NCI-H774 (cell line): ENCODE results near the gene SIRPG.
"Not testable (repeated sequence)": the region's sequence is repeated elsewhere in the genome, so short reads cannot be mapped to it uniquely, and the experiment has no call there.

Experiments
- DNase-seq: peaks from one replicate; lab custom pipeline; 2025; lab: John Stamatoyannopoulos, UW

Gene SIRPG

DNA sequence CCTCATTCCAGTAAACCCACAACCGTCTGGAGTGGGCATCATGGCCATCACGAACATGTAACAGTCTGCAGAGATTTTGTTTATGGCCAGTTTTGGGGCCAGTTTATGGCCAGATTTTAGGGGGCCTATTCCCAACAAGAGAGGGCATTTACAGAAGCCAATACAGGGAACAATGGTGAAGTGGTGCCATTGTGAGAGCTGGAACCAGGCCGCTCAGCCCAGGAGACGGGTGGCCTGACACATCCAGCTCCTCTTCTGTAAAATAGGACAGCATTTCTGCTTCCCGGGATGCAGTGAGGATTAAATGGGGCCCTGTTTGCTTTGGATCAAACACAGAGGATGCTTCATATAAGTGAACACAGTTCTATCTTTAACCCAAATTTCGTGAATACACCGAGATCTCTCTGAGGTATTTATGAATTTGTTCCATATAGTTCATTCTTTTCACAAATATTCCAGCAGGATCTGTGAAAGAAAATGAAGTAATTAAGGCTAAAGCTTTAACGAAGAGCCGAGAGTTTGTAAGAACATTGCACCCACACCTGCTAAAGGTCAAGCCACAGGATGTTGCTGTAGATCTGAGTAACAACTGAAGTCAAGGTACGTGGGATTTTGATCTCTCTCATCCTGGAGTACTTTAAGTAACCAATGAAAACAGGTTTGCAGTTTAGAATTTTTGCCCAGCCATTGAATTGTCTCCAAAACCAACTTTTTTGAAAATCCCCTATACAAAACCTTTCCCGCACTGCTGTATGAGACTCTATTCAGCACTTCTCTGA lies 14.5 kb upstream of the SIRPG start:
- no peak for DNase-seq

DNA sequence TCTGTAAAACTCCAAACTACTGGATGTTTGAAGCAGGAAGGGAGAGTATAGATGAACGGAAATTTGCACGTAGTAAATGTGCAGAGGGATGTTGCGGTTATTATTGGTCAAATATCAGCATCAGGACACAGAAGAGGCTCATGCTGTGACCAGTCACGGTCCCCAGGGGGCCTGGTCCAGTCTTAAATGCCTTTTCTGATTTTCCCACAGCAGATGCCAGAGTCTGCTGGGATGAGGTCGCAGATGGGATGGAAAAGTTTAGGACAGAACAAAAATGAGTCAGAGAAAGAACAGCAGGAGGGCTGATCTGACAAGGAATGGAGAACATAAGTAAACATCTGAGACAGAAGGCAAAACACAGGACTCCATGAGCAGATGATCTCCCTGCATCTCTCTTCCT lies 11.7 kb upstream of the SIRPG start:
- DNase-seq, result no peak

DNA sequence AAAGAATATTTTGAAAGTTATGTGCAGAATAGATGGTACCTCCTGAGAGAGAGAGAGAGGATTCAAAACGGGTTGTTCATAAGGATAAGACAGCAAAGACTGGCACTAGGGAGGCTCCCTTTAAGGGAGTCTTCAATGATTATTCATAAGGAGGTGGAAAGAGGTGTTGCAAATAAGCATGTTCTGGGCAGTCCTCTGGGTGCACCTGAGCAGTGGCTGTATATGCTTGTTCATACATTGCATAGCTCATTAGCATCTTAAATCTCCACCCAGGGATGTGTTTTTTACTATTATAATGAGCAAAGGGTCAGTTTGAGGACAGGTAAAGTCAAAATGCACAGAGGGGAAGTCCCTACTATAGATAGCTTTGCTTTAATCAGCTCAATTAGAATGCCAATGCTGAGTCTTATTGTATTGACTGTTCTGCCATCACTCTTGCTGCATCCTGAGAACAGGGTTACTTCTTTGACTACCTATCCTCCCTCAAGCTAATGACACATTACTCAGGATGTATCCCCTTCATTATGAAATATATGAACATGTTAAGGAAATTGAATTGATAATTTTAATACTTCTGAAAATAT lies 10.0 kb upstream of the SIRPG start:
- DNase-seq, result no peak

DNA sequence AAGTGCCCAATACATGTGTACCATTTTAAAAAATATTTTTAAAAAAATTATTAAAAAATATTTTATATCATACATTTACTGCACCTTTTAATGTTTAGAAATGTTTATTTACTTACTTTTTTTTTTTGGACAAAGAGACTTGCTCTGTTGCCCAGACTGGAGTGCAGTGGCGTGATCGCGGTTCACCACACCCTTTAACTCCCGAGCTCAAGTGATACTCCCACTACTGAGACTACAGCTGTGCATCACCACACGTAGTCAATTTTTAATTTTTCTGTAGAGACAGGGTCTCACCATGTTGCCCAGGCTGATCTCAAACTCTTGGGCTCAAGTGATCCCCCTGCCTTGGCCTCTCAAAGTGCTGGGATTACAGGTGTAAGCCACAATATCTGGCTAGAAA lies 9.2 kb upstream of the SIRPG start:
- DNase-seq, result no peak

DNA sequence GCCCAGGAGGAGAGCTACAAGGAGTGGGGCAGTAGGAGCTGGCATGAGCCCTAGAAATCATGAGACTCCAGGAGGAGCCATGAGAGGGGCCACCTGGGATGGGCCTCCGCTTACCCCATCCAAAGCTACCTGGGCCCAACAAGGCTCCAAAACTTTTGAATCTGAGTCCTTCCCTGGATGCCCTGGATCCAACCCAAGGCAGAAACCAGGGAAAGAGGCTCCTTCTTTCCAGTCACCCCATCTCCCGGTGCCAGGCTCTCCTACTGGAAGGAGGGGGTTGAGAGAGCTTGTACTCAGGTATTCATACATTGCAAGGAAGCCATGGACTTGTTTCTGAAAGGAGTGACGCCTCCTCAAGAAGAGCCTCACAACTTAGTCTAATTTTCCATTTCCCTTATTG lies 7.8 kb upstream of the SIRPG start:
- no peak for DNase-seq

DNA sequence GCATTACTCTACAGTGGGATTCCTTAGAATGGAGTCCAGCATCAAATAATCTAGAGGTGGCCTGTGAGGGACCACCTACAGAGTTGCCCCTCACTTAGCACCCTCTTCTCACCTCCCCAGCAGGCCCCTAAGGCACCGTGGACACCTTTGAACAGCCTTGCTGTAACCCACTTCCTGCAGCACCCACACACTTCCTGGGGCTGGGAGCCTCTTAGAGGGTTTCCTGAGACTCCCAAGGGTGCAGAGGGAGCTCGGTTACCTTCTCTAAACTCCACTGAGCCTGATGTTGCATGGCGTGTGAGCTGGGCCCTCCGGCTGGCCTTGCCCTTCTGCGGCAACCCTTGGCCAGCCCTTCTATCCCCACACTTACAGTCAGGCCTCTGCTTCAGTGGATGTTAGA lies 7.3 kb upstream of the SIRPG start:
- DNase-seq, result no peak

DNA sequence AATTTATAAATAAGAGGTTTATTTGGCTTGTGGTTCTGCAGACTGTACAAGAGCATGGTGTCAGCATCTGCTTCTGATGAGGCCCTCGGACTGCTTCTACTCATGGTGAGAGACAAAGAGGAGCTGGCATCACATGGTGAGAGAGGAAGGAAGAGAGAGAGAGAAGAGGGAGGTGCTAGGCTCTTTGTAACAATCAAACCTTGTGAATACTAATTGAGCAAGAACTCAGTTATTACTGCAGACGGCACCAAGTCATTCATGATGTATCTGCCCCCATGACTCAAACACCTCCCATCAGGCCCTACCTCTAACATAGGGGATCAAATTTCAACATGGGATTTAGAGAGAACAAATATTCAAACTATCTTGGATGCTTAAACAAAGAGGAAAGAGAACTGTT lies 6.3 kb upstream of the SIRPG start:
- DNase-seq, result no peak

DNA sequence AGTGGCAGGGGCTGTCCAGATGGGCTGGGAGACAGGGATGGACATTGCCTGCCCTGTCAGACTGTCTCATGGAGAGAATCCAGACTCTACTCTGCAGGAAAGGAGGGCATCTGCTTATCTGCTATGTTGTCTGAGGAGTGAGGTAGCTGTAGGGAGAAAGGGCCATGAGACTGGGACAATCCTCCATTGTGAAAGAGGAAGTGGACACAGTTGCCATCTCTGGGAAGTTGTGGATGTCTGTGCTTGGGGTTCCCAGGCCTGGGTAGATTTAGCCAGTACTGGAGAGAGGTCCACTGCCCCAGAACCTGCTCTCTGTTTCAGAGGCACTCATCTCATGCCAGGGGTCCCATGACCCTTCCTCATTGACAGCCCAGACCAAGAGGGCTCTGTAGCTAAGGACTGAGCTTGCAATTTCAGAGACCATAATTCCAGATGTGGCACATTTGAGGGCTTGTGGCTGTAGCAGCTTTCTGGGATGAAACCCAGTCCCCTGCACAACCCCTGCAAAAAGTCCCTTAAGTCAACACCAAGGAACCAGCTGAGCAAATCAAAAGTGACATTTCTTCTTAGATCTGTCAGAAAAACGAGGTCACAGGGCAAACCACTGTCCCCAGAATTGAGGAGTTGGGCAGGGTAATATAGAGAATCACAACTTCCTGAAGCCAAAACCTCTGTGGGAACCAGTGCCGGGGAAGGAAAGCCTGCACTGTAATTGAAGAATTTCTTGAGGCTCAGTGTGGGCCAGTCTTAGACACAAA lies 4.1 kb upstream of the SIRPG start:
- DNase-seq, result no peak

DNA sequence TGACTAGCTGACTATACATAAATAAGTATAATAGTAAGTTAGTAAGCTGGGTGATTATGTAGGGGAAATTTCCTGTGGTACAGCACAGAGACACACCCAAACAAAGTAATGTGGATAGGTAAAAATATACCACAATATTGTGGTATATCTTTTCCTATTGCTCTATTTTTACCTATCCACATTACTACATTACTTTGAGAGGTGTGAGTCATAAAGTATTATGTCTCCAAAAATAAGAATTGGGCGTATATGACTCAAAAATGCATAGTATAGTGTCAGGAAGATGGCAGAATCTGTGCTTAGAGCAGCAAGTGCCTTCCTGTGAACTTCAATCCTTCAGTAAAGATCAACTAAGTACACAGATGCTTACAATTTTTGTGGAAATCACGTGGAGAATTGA lies 2.7 kb upstream of the SIRPG start:
- no peak for DNase-seq

DNA sequence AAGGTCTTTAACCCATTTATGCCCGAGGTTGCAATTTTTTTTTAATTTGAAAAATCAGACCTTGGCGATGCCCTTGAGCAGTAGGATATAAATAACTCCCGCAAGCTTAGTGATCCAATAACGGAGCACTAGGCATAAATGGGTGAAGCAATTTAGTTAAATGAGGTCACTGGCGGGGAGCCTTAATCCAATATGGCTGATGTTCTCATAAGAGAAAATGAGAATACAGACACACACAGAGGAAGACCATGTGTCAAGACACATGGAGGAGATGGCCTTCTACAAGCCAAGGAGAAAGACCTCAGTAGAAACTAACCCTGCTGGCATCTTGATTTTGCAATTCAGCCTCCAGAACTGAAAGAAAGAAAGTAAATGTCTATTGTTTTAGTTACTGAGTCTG lies 735 bp downstream of the SIRPG start:
- DNase-seq, result no peak

DNA sequence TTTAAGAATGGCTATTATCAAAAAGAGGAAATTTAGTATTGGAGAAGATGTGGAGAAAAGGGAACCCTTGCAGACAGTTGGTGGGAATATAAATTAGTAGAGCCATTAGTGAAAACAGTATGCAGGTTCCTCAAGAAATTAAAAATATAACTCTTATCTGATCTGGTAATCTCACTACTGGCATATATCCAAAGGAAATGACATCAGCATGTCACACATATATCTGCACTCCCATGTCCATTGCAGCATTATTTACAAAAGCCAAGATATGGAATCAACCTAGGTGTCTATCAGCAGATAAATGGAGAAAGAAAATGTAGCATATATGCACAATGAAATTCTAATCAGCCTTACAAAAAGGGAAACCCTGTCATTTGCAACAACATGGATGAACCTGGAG lies 2.6 kb downstream of the SIRPG start:
- DNase-seq, result no peak

DNA sequence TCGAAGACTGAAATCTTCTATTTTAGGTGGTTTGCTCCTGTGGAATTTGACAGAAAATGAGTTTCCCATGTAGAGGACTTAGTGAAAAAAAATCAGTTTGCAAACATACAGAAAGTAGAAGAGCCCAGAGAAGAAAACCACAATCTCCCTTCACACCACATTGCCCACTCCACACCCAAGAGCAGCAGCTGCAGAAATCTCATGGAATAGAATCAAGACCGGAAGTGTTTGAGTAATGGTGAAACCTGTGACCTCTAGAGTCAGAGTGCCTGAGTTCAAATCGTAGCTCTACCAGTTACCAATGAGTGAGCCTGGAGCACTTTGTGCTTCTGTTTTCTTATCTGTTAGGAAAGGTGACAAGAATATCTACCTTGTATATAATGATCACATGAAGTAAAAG lies 4.6 kb downstream of the SIRPG start:
- DNase-seq, result no peak

DNA sequence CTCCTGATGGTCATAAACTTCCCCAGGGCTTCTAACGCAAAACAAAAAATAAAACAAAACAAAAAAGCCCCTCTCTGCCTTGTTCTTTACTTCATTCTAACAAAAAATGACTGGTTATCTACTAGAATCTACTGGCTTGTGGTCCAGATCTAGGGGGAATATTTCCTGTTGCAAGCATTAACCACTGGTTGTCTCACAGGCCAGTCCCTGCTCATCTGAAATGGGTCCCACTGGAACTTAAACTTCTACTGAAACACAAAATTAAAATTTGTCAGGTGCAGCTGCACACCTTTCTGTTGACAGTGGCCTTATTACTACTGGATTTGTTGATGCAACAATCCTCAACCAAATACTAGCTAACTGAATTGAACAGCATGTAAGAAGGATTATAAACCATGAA lies 5.5 kb downstream of the SIRPG start:
- no peak for DNase-seq

DNA sequence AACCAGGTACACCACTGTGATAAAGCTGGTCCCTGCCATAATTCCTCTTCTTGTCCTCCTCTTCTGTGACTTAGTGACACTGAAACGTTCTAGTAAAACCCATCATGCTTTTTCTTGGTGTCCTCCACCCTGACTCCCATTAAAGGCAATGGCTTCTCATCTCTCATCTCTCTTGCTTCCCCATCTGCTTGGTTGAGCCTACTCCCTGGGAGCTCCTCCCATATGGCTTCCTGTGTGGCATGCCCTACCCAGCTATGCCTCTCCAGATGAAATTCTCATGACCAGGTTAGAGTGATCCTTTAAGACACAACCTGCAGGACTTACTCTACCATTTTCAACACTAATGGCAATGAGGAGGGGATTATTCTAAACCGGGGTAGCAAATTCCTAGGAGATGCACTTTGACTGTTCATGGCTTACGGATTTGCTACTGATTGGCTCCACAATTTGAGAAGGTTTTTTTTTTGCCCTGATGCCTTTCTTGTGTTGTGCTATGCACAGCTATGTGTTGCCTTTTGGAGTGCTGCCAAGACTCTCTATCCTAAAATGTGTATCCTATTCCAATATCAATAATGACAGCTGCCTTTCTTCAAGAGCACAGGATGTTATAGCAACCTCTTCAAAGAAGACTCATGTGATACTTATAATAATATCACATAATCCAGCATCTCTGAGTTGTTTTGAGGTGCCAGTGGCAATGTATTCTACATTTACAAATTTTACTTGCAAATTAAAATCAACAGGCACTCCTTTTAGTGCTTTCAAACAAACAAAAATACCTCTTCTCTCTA lies 6.1 kb downstream of the SIRPG start:
- DNase-seq, result no peak

DNA sequence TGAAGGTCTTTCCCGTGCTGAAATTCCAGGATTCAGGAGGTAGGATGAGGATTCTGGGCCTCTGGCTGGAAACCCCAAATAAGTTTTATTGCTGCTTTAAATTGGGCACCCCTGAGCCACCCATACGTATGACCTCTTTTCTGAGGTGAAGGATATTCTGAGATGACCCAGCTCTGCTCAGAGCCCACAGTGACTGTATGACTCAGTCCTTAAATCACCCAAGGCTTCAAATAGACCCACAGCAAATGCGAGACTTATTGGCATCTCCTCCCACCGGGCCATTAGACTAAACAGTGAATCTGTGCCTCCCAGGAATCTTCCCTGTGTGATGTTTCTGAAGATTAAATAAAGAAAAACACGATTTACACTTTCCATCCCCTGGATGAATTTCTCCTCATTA lies 9.5 kb downstream of the SIRPG start:
- no peak for DNase-seq

DNA sequence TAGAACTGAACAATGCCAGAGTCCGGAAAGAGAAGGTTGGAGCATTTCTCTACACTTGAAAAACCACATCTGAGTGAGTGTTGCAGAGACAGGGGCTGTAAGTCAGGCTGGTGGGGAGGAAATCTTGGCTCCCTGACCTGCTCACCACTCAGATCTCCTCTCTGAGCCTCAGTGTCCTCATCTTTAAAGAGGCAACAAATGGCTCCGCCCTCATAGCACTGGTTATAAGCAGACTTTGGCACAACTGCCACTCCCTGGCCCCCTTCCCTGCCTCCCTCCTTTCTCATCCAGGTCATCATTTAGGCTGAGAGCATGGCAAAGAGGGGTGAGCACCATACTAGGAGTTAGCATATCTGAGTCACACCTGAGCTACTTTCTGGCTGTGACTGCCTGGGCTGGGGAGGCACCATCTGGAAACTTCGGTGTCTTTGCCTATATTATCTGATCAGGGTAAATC lies 10.6 kb downstream of the SIRPG start:
- DNase-seq, result no peak

DNA sequence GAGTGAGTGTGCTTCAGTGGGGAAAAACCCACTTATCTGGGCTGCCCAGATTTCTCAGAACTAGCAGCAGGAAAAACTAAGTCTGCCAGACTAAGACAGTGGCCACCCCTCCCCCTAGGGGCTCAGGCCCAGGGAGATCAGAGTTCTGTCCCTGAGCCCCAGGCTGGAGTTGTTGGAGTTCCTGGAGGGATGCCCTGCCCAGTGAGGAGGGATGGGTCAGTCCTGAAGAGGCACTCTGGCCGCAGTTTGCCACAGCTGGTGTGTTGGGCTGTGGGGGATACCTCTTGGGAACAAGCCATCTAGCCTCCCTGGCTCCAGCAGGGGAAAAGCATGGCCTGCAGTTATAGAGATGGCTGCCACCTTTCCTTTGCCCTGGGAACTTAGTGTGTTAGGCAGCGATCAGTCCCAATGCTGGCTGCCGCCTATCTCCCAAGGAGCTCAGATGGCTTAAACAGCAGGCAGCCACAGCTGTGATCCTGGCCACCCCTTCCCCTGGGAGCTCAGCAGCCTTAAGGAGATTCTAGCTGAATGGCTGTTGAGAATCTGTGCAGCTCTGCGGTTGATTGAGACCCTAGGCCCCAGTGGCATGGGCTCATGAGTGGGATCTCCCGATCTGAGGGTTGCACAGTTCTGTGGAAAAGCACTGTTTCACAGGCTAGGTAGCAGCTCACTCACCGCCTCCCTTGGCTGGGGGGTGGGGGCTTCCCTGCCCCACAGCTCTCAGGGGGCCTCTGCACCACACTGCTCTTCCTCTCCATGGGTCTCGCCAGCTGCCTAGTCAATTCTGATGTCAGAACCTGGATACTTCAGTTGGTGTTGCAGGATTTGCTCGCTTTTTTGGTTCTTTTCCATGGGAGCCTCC lies 13.2 kb downstream of the SIRPG start:
- DNase-seq, result no peak

DNA sequence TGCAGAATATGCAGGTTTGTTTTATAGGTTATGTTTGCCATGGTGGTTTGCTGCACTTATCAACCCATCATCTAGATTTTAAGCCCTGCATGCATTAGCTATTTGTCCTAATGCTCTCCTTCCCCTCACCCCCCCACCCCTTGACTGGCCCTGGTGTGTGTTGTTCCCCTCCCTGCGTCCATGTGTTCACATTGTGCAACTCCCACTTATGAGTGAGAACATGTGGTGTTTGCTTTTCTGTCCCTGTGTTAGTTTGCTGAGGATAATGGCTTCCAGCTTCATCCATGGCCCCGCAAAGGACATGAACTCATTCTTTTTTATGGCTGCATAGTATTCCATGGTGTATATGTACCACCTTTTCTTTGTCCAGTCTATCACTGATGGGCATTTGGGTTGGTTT lies 18.9 kb downstream of the SIRPG start:
- DNase-seq, result not testable (repeated sequence)

DNA sequence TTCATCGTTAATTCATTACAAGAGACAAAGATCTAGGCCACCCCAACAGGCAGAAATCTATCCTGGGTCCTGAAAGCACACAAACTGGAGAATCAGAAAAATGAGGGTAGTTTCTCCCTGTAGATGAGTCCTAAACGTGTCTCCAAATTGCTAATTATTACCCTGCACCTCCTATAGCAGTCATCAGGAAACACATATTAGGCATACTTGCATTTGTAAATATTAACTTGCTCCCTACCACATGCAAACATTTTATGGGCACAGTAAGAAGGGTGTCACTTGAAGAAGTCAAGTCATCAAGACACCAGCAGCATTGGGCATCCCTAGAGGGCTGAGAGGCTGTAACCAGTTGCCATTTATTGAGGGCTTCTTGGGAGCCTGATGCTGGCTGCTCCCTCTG lies 19.8 kb downstream of the SIRPG start:
- no peak for DNase-seq

DNA sequence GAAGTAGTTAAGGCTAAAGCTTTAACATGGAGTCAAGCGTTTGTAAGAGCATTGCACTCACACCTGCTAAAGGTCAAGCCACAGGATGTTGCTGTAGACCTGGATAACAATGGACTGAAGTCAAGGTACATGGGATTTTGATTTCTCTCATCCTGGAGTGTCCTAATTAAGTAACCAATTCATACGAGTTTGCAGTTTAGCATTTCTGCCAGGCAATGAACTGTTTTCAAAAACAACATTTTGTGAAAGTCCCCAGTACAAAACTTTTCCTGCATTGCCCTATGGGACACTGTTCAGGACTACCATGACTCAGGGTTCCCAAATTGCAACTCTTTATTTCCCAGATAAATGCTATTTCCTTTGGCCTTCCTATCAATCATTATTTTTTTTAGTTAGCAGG lies 20.4 kb downstream of the SIRPG start:
- DNase-seq, result no peak

DNA sequence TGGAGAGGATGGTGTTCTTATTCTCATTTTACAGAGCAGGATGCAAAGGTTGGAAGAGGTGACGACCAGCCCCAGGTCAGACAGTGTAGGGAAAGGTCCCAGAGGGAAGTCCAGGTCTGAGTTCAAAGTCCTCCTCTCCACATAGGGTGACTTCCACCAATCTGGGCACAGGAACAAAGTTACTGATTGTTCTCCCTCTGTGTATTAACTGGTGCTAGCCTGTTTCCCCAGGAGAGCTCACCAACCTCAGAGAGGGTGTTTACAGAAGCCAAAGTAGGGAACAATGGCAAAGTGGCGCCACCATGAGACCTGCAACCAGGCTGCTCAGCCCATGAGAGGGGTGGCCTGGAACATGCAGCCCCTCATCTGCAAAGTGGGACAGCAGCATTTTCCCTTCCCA lies 21.0 kb downstream of the SIRPG start:
- no peak for DNase-seq
